Pancreas (tissue), 10 donors: ENCODE data around the gene HDAC5. TPM values are rescaled to one million over a fixed set of nuclear protein-coding genes. Genes with fewer than 3 reads are reported as not detected.

Experiments used
- ATAC-seq, 4 donors: fragments of 200-7000 bp; cut with Tn5 transposase; one replicate each; pipeline versions ENCODE4 v1.8.0 to v1.9.1; 2020; ENCODE audit warnings: mild to moderate bottlenecking in 4 of 4, moderate library complexity in 4 of 4
- DNase-seq, 6 donors: peaks; one replicate each; pipeline ENCODE4 v3.0.0-alpha.2; 2020
- FAIRE-seq: peaks from 2 replicates; lab custom pipeline; 2012; peaks lifted over from hg19 to GRCh38; lab: Jason Lieb, UNC
- H3K27ac ChIP-seq, 4 donors: fragments of 200-600 bp; sonication (generic); 1 replicate in 3 of 4; 2 replicates in 1 of 4; pipeline versions ENCODE4 v1.5.0 to v1.8.0; 2020
- H3K27me3 ChIP-seq, 4 donors: fragments of 200-600 bp; one replicate each; pipeline ENCODE4 v1.8.0; 2021
- H3K36me3 ChIP-seq, 3 donors: fragments of 200-600 bp; sonication (generic) in 1 of 3; one replicate each; pipeline versions ENCODE4 v1.5.0 to v1.8.0; 2020 to 2021
- H3K4me1 ChIP-seq, 3 donors: fragments of 200-600 bp; one replicate each; pipeline ENCODE4 v1.8.0; 2021
- H3K4me3 ChIP-seq, 4 donors: fragments of 200-600 bp; sonication (generic) in 2 of 4; one replicate each; pipeline versions ENCODE4 v1.5.0 to v1.8.0; 2020 to 2021
- H3K9me3 ChIP-seq, 4 donors: fragments of 200-600 bp; one replicate each; pipeline ENCODE4 v1.8.0; 2021
- WGBS, 2 donors: extraction: QIAGEN DNeasy Blood & Tissue Kit; methylation state at CpG; one replicate each; pipeline ENCODE4 v1.1.7; 2013; 5-methylcytosine and 5-hydroxymethylcytosine counted together
- intact Hi-C, 3 donors: fragments of 100-400 bp; cut with DNase I; formaldehyde crosslinking; loops; one replicate each; pipeline versions ENCODE4 v1.11.1 to v1.14.2; 2022
- polyA plus RNA-seq, 2 donors: library from polyadenylated mRNA; stranded (reverse); fragments of 200-250 nt; gene quantifications; one replicate each; pipeline ENCODE4 v1.2.3, GENCODE V29; 2013
- total RNA-seq, 6 donors: library from RNA; stranded (reverse); fragmentation: NEBNext Ultra II Directional in 4 of 6; extraction: Animal tissue kit (Norgen Biotek cat#: 25700) in 4 of 6; gene quantifications; one replicate each; pipeline versions ENCODE4 v1.2.1 to v1.2.4, GENCODE V29; 2021 to 2023
- TF ChIP-seq, protein P1 (sequence below), 4 donors: fragments of 200-600 bp; sonication (generic) in 3 of 4; IDR thresholded peaks; one replicate each; pipeline versions ENCODE4 v1.5.0 to v1.8.0; 2021; ENCODE audit warnings: antibody characterized with exemption in 4 of 4
- donor health status: healthy with polysubstance abuse.
- donor health status: DM: no; HTN: no; CAD: no; lungs with moderate emphysema.
- donor health status: DM: no; HTN: no; CAD: no.
- donor health status: control.
- donor health status: control.
- donor health status: Bipolar disorder and iron deficiency.
- donor health status: DM: yes; HTN: yes; CAD: no.
- donor health status: DM: no; HTN: no; CAD: no.
- donor health status: DM: no; HTN: no; CAD: no.
- donor health status: DM: yes; HTN: yes; CAD: no.

HDAC5 gene
- total and polyA plus RNA-seq, 8 donors = 10.9 to 38.1 (median 18.2) TPM

DNA sequence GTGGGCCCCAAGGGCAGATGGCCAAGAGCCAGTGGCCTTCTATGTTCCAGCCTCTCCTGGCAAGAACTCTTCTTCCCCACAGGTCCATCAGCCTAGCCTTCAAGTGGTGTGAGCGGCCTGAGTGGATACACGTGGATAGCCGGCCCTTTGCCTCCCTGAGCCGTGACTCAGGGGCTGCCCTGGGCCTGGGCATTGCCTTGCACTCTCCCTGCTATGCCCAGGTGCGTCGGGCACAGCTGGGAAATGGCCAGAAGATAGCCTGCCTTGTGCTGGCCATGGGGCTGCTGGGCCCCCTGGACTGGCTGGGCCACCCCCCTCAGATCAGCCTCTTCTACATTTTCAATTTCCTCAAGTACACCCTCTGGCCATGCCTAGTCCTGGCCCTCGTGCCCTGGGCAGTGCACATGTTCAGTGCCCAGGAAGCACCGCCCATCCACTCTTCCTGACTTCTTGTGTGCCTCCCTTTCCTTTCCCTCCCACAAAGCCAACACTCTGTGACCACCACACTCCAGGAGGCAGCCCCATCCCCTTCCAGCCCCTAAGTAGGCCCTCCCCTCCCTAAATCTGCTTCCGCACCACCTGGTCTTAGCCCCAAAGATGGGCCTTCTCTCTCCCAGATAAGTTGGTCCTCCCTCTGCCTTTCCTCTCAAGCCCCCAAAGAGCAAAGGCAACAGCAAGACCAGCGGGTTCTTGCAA, 47.7 kb downstream of the HDAC5 start:
- WGBS, 2 donors = 81 to 89% methylated on average over 10 of the region's 10 CpGs
- Histone ChIP-seq H3K9me3 (no peaks in the 10 kb centered on the region), H3K36me3 (peaks cover 0 to 34% (median 5%) of the 10 kb centered on the region in 3 donors), H3K27ac (no peak overlapping the region), H3K4me1 (peaks cover 0 to 9% (median 8%) of the 10 kb centered on the region in 3 donors), H3K27me3 (no peaks in the 10 kb centered on the region), H3K4me3 (no peak overlapping the region)
- FAIRE-seq (no peak), ATAC-seq (no peak), DNase-seq (peak in 1 of 6 donors; percentile 45)
- intact Hi-C loops = no loop called here
- TF ChIP-seq, protein P1, sequence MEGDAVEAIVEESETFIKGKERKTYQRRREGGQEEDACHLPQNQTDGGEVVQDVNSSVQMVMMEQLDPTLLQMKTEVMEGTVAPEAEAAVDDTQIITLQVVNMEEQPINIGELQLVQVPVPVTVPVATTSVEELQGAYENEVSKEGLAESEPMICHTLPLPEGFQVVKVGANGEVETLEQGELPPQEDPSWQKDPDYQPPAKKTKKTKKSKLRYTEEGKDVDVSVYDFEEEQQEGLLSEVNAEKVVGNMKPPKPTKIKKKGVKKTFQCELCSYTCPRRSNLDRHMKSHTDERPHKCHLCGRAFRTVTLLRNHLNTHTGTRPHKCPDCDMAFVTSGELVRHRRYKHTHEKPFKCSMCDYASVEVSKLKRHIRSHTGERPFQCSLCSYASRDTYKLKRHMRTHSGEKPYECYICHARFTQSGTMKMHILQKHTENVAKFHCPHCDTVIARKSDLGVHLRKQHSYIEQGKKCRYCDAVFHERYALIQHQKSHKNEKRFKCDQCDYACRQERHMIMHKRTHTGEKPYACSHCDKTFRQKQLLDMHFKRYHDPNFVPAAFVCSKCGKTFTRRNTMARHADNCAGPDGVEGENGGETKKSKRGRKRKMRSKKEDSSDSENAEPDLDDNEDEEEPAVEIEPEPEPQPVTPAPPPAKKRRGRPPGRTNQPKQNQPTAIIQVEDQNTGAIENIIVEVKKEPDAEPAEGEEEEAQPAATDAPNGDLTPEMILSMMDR (IDR thresholded peaks at IDR 0.05) = no peak

DNA sequence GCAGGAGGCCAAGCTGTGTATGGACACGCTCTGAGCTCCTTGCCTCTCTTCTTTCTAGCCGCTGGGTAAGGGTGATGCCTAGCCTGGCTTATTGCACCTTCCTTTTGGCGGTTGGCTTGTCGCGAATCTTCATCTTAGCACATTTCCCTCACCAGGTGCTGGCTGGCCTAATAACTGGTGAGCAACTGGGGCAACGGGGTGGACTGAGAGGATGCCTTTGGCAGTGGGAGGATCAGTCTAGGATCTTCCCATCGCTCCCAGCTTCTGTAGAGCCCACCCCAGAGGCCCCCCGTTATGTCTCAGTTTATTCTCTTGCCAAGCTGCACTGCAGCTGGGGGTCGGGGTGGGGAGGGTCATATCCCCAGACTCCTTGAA, 48.5 kb downstream of the HDAC5 start:
- H3K9me3 ChIP-seq = no peaks in the 10 kb centered on the region
- DNase-seq = peak in 1 of 6 donors; percentile 26
- ATAC-seq = no peak
- H3K27me3 ChIP-seq = no peaks in the 10 kb centered on the region
- H3K4me1 ChIP-seq = peaks cover 0 to 11% (median 9%) of the 10 kb centered on the region in 3 donors
- TF ChIP-seq, protein P1 (IDR thresholded peaks at IDR 0.05) = no peak
- 90 to 91% methylated on average over 9 of the region's 9 CpGs for WGBS, 2 donors
- H3K4me3 ChIP-seq = no peak overlapping the region
- intact Hi-C loops = no loop called here
- peaks cover 0 to 34% (median 5%) of the 10 kb centered on the region in 3 donors for H3K36me3 ChIP-seq
- FAIRE-seq = no peak
- no peak overlapping the region for H3K27ac ChIP-seq

DNA sequence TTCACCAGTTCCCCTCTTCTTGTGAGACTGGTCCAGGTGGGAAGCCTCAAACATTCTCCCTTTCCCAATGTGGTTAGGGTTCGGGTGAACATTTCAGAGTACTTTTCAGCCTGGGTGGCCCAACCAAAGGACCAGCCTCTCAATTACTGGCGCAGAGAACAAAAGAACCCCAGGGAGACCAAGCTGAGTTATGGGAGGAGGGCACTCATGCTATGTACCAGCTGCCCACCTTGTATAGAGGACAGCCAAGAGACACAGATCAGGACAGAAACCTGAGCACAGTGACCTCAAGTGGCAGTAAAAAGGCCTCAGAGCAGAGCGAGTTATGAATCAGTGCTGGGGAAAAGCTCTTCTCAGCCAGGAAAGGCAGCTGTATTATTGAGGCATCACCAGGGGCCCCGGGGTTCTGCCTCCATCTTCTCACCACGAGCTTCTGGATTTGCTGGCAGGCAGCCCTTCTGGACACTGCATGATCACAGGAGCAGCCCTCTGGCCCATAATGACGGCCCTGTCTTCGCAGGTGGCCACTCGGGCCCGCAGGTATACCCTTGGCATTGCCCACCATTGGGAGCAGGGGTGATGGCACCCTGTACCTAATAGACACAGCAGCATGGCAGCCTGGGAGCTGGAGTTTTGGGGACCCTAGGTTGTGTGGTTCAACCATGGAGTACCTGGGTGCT, 49.1 kb downstream of the HDAC5 start:
- DNase-seq (peak in 1 of 6 donors; percentile 51), ATAC-seq (no peak), FAIRE-seq (no peak)
- Histone ChIP-seq H3K4me3 (no peak overlapping the region), H3K27me3 (no peaks in the 10 kb centered on the region), H3K9me3 (no peaks in the 10 kb centered on the region), H3K4me1 (peaks cover 0 to 12% (median 9%) of the 10 kb centered on the region in 3 donors), H3K36me3 (peaks cover 0 to 34% (median 5%) of the 10 kb centered on the region in 3 donors), H3K27ac (no peak overlapping the region)
- intact Hi-C loops = no loop called here
- TF ChIP-seq, protein P1 (IDR thresholded peaks at IDR 0.05) = no peak
- 83 to 85% methylated on average over 9 of the region's 9 CpGs for WGBS, 2 donors

DNA sequence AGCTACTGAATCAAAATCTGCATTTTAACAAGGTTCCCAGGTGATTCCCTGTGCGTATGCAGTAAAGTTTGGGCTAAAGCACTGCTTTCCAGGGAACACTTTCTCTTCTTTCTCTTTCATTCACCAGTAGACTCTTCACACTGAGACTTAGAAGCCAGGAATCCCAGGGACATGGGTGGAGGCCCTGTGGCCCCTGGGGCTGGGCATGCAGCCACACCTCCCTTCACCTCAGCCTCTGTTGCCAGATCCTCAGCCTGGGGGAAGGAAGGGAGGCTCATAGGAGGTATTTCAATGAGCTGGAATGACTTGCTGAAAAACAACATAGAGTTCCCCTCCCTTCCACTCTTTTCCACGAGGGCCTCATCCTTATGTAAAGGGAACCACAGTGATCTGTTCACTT, 51.7 kb downstream of the HDAC5 start:
- Histone ChIP-seq H3K27me3 (no peaks in the 10 kb centered on the region), H3K27ac (peak overlapping the region in 1 of 4 donors; percentile 52), H3K36me3 (peaks cover 0 to 22% (median 5%) of the 10 kb centered on the region in 3 donors), H3K4me1 (peaks cover 9 to 16% (median 9%) of the 10 kb centered on the region in 3 donors), H3K9me3 (no peaks in the 10 kb centered on the region), H3K4me3 (peak overlapping the region in 3 of 4 donors; percentile 58 to 67 (median 65))
- 52 to 58% methylated on average over 2 of the region's 2 CpGs for WGBS, 2 donors
- intact Hi-C loops = no loop called here
- FAIRE-seq (no peak), ATAC-seq (no peak), DNase-seq (peak in 1 of 6 donors; percentile 15)
- TF ChIP-seq, protein P1 (IDR thresholded peaks at IDR 0.05) = no peak
